Keratinocyte (primary cell): ENCODE measurements around the gene DUSP28. TPM values are rescaled to one million over a fixed set of nuclear protein-coding genes. Genes with fewer than 3 reads are reported as not detected.
A peak's percentile ranks its signal among the peaks of the same experiment; 100 is the strongest.

Source experiments
- DNase-seq: peaks from one replicate; pipeline ENCODE4 v3.0.0-alpha.2; 2011; ENCODE audit warnings: low read depth, missing footprints, low spot score
- FAIRE-seq: peaks from 2 replicates; lab custom pipeline; 2011; peaks lifted over from hg19 to GRCh38; lab: Jason Lieb, UNC
- H2AFZ ChIP-seq: 2 replicates; pipeline ENCODE4 v1.6.0; 2012; ENCODE audit warnings: low read length, control low read depth, inconsistent platforms; ENCODE audit not compliant: control insufficient read depth
- H3K27ac ChIP-seq: 2 replicates; pipeline ENCODE4 v1.5.1; 2011; ENCODE audit warnings: low read length; ENCODE audit not compliant: control insufficient read depth, insufficient read depth
- H3K27me3 ChIP-seq: 3 replicates; pipeline ENCODE4 v1.6.0; 2011; ENCODE audit warnings: low read length; ENCODE audit not compliant: control insufficient read depth, insufficient read depth; ENCODE audit errors: extremely low read depth
- H3K36me3 ChIP-seq, 2 experiments: 2 replicates in 1 of 2; 3 replicates in 1 of 2; pipeline ENCODE4 v1.5.1; 2011; ENCODE audit warnings: low read length in 2 of 2, mild to moderate bottlenecking in 1 of 2; ENCODE audit not compliant: control insufficient read depth in 2 of 2, insufficient read depth in 2 of 2; ENCODE audit errors: extremely low read depth in 1 of 2
- H3K4me1 ChIP-seq: 3 replicates; pipeline ENCODE4 v1.5.1; 2011; ENCODE audit warnings: low read length; ENCODE audit not compliant: control insufficient read depth, insufficient read depth; ENCODE audit errors: extremely low read depth
- H3K4me2 ChIP-seq: 3 replicates; pipeline ENCODE4 v1.6.0; 2011; ENCODE audit warnings: low read depth, low read length; ENCODE audit not compliant: control insufficient read depth, insufficient read depth; ENCODE audit errors: extremely low read depth
- H3K4me3 ChIP-seq, 3 experiments: fragments of 200-600 bp in 1 of 3; sonication (generic) in 1 of 3; 2 replicates in 2 of 3; 3 replicates in 1 of 3; pipeline ENCODE4 v1.5.1; 2011 to 2016; ENCODE audit warnings: low read length in 3 of 3, mild to moderate bottlenecking in 3 of 3, control low read depth in 2 of 3, inconsistent platforms in 1 of 3, low read depth in 1 of 3, mixed read lengths in 1 of 3, mixed run types in 1 of 3, moderate library complexity in 1 of 3; ENCODE audit not compliant: control insufficient read depth in 2 of 3, insufficient read depth in 2 of 3; ENCODE audit errors: extremely low read depth in 1 of 3
- H3K79me2 ChIP-seq: 2 replicates; pipeline ENCODE4 v1.6.0; 2012; ENCODE audit warnings: low read length; ENCODE audit not compliant: control insufficient read depth, insufficient read depth
- H3K9ac ChIP-seq: 3 replicates; pipeline ENCODE4 v1.6.0; 2011; ENCODE audit warnings: low read length; ENCODE audit not compliant: control insufficient read depth, insufficient read depth; ENCODE audit errors: extremely low read depth
- H3K9me1 ChIP-seq: 3 replicates; pipeline ENCODE4 v1.6.0; 2011; ENCODE audit warnings: low read length; ENCODE audit not compliant: control insufficient read depth, insufficient read depth; ENCODE audit errors: extremely low read depth
- H3K9me3 ChIP-seq: 2 replicates; pipeline ENCODE4 v1.5.1; 2012; ENCODE audit warnings: low read depth, low read length; ENCODE audit not compliant: control insufficient read depth
- H4K20me1 ChIP-seq: 3 replicates; pipeline ENCODE4 v1.6.0; 2011; ENCODE audit warnings: low read length; ENCODE audit not compliant: control insufficient read depth, insufficient read depth; ENCODE audit errors: extremely low read depth
- EZH2 ChIP-seq: IDR thresholded peaks from one replicate; pipeline ENCODE4 v1.6.1; 2012; ENCODE audit warnings: inconsistent platforms, mild to moderate bottlenecking, low read length, moderate library complexity
- dilution Hi-C: fragments of 300-500 bp; cut with MboI; formaldehyde crosslinking; loops from one replicate; pipeline ENCODE4 v1.7.0; 2020; ENCODE audit warnings: low sequenced_read_pairs; ENCODE audit not compliant: extremely low pct_ligation_motif_present
- polyA plus RNA-seq, 5 experiments: library from polyadenylated mRNA; depleted of rRNA in 3 of 5; stranded (reverse) in 3 of 5; stranded (forward) in 1 of 5; unstranded in 1 of 5; fragments of >200 nt; gene quantifications; 1 replicate in 1 of 5; 2 replicates in 3 of 5; 3 replicates in 1 of 5; pipeline versions ENCODE4 v1.2.1 to v1.2.3, GENCODE V29; 2011 to 2012; ENCODE audit warnings: missing spikeins in 2 of 5, low read depth in 1 of 5, low replicate concordance in 1 of 5
- TF ChIP-seq, protein P1 (sequence below), 3 experiments: IDR thresholded peaks in 1 of 3; conservative IDR thresholded peaks in 1 of 3; optimal IDR thresholded peaks in 1 of 3; 2 replicates in 2 of 3; 3 replicates in 1 of 3; pipeline versions ENCODE3 to v1.5.1; 2011; ENCODE audit warnings: low read length in 3 of 3, mild to moderate bottlenecking in 3 of 3, moderate library complexity in 2 of 3, control low read depth in 1 of 3, inconsistent platforms in 1 of 3; ENCODE audit not compliant: insufficient read depth in 2 of 3; ENCODE audit errors: extremely low read depth in 1 of 3

The DUSP28 gene
- polyA plus RNA-seq, 1 donor (not counting 4 experiments of a cell fraction or from before 2014, with no cell fraction given), result 4.4 TPM

DNA sequence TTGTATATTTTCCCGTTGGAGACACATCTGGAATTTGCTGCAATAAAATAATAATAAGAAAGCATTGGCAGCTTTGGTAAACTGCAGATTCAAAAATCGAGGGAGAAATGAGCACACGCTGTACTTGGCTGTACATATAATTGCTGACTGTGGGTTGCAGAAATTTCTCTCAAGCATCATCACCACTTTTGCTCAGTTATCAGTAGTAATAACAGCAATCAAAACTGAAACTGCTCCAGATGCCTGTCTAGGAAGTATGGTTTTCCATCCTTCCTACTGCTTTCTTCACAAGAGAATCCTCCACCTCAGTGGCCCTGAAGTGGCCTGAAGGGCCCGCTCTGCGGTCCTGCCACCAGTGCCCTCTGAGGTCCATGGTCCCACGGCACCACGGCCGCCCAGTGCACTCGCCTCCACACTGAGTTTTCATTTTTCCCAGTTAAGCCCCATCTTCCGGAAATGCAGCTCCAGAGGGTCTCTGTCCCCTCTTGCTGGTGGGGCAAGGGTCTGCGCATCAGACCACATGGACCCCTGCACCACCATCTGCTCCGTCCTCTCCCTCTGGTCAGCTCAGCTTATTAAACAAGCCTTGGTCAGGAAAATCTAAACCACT lies 3.9 kb downstream of the DUSP28 start:
- Histone ChIP-seq H3K4me2 (no peak overlapping the region), H3K36me3 (no peaks in the 10 kb centered on the region), H4K20me1 (no peaks in the 10 kb centered on the region), H2AFZ (no peak overlapping the region), H3K9me3 (no peaks in the 10 kb centered on the region), H3K27me3 (no peaks in the 10 kb centered on the region), H3K27ac (no peak overlapping the region), H3K79me2 (no peaks in the 10 kb centered on the region), H3K4me1 (peaks cover 49% of the 10 kb centered on the region), H3K9me1 (peaks cover 2% of the 10 kb centered on the region), H3K4me3 (no peak overlapping the region), H3K9ac (no peak overlapping the region)
- DNase-seq (no peak), FAIRE-seq (no peak)
- TF ChIP-seq EZH2, result no peak
- TF ChIP-seq, protein P1, sequence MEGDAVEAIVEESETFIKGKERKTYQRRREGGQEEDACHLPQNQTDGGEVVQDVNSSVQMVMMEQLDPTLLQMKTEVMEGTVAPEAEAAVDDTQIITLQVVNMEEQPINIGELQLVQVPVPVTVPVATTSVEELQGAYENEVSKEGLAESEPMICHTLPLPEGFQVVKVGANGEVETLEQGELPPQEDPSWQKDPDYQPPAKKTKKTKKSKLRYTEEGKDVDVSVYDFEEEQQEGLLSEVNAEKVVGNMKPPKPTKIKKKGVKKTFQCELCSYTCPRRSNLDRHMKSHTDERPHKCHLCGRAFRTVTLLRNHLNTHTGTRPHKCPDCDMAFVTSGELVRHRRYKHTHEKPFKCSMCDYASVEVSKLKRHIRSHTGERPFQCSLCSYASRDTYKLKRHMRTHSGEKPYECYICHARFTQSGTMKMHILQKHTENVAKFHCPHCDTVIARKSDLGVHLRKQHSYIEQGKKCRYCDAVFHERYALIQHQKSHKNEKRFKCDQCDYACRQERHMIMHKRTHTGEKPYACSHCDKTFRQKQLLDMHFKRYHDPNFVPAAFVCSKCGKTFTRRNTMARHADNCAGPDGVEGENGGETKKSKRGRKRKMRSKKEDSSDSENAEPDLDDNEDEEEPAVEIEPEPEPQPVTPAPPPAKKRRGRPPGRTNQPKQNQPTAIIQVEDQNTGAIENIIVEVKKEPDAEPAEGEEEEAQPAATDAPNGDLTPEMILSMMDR (optimal IDR thresholded peaks at IDR 0.05 in 1 of 3, IDR thresholded peaks at IDR 0.05 in 1 of 3, conservative IDR thresholded peaks at IDR 0.05 in 1 of 3; ENCODE audit: extremely low read depth in 1 of 3, insufficient read depth in 2 of 3, low read length in 3 of 3), result no peak
- dilution Hi-C loops, result no loop called here

DNA sequence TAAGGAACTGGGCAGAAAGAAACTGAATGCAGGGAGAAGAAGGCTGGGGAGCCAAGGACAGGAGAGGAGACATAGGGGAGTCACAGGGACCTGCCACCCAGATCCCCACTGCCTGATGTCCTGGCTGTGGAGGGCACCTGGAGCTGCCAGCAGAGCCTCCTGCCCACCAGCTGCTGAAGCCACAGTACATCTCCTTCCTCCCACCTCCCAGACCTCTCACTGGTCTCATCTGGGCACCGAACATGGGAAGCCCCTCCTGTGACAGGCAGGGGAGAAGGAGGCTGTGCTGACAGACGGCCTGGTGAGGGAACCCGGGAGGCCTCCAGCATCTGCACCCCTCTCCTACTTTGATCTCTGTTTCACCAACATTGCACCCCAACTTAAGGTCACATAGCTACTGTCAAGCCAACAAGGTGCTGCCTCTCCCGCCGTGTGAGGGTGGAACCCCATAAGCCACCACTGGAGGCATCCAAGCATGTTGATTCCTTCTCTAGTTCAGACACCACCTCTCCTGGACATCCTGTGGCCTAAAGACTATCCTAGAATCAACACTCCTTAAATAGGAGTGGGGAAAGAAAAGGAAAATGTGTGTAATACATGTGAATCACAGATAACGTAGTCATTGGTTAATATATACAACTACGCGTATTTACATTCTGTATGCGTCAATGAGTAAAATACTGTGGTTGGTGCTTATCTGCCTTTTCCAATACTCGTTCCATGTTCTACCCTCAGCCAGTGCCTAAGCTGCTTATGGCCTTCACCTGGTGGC lies 4.6 kb downstream of the DUSP28 start:
- Histone ChIP-seq H3K27me3 (no peaks in the 10 kb centered on the region), H3K4me1 (peaks cover 49% of the 10 kb centered on the region), H3K9me1 (peaks cover 4% of the 10 kb centered on the region), H3K4me2 (no peak overlapping the region), H3K9ac (no peak overlapping the region), H4K20me1 (peaks cover 1% of the 10 kb centered on the region), H3K79me2 (no peaks in the 10 kb centered on the region), H3K27ac (no peak overlapping the region), H3K4me3 (no peak overlapping the region), H3K36me3 (no peaks in the 10 kb centered on the region), H3K9me3 (no peaks in the 10 kb centered on the region), H2AFZ (no peak overlapping the region)
- dilution Hi-C loops, result no loop called here
- TF ChIP-seq, protein P1 (optimal IDR thresholded peaks at IDR 0.05 in 1 of 3, IDR thresholded peaks at IDR 0.05 in 1 of 3, conservative IDR thresholded peaks at IDR 0.05 in 1 of 3; ENCODE audit: extremely low read depth in 1 of 3, insufficient read depth in 2 of 3, low read length in 3 of 3), result peak in 1 of 3 experiments; percentile 13
- TF ChIP-seq EZH2, result no peak
- FAIRE-seq (no peak), DNase-seq (no peak)
